IPS-NIHi11 (cell line): ENCODE measurements around the gene OLA1.

Experiments
- DNase-seq: peaks from one replicate; pipeline ENCODE4 v3.0.0; 2012; ENCODE audit warnings: mixed read lengths, low spot score

OLA1 gene

GRCh38 chr2:174121175-174121574, 127.2 kb downstream of the OLA1 start:
- no peak for DNase-seq

- no peak for DNase-seq
These were observed 128.0 kb downstream of the OLA1 start for GRCh38 chr2:174120346-174120745.

- no peak for DNase-seq
These were observed 130.1 kb downstream of the OLA1 start for GRCh38 chr2:174117951-174118930.

GRCh38 chr2:174112073-174112472, 136.3 kb downstream of the OLA1 start:
- DNase-seq, result no peak

GRCh38 chr2:174108579-174108978, 139.8 kb downstream of the OLA1 start:
- no peak for DNase-seq

GRCh38 chr2:174106736-174107135, 141.6 kb downstream of the OLA1 start:
- no peak for DNase-seq

GRCh38 chr2:174094542-174094941, 153.8 kb downstream of the OLA1 start:
- DNase-seq, result no peak

GRCh38 chr2:174090476-174090875, 157.9 kb downstream of the OLA1 start:
- DNase-seq, result no peak

GRCh38 chr2:174088706-174089460, 159.4 kb downstream of the OLA1 start:
- no peak for DNase-seq

GRCh38 chr2:174086708-174087107, 161.6 kb downstream of the OLA1 start:
- no peak for DNase-seq

GRCh38 chr2:174085781-174086180, 162.6 kb downstream of the OLA1 start:
- DNase-seq, result no peak

- DNase-seq, result no peak
These were observed 164.4 kb downstream of the OLA1 start for GRCh38 chr2:174083843-174084458.

GRCh38 chr2:174080672-174081121, 167.6 kb downstream of the OLA1 start:
- DNase-seq, result no peak

- DNase-seq, result no peak
These were observed 170.1 kb downstream of the OLA1 start for GRCh38 chr2:174078275-174078674.

- no peak for DNase-seq
These were observed 171.4 kb downstream of the OLA1 start for GRCh38 chr2:174076975-174077374.

- DNase-seq, result no peak
These were observed 172.3 kb downstream of the OLA1 start for GRCh38 chr2:174076040-174076439.

- DNase-seq, result no peak
These were observed 173.5 kb downstream of the OLA1 start for GRCh38 chr2:174074831-174075230.

- DNase-seq, result no peak
These were observed 175.5 kb downstream of the OLA1 start for GRCh38 chr2:174072857-174073256.

- DNase-seq, result no peak
These were observed 176.3 kb downstream of the OLA1 start for GRCh38 chr2:174072069-174072468.

GRCh38 chr2:174071321-174071720, 177.0 kb downstream of the OLA1 start:
- DNase-seq, result no peak

- no peak for DNase-seq
These were observed 178.1 kb downstream of the OLA1 start for GRCh38 chr2:174070281-174070680.

- DNase-seq, result no peak
These were observed 180.5 kb downstream of the OLA1 start for GRCh38 chr2:174067815-174068214.

GRCh38 chr2:174066871-174067270, 181.5 kb downstream of the OLA1 start:
- DNase-seq, result no peak
